IPS-15b (cell line): ENCODE data around the gene VWA7.
"Not testable (repeated sequence)": the region's sequence is repeated elsewhere in the genome, so short reads cannot be mapped to it uniquely, and the experiment has no call there.

ENCODE experiments used
- H3K27me3 ChIP-seq: one replicate; pipeline ENCODE4 v1.6.1; 2013; ENCODE audit warnings: low read length; ENCODE audit not compliant: control insufficient read depth, insufficient read depth
- H3K36me3 ChIP-seq: one replicate; pipeline ENCODE4 v1.6.1; 2013; ENCODE audit warnings: low read length; ENCODE audit not compliant: control insufficient read depth, insufficient read depth
- H3K4me1 ChIP-seq: one replicate; pipeline ENCODE4 v1.6.1; 2013; ENCODE audit warnings: mild to moderate bottlenecking, low read length; ENCODE audit not compliant: control insufficient read depth, insufficient read depth
- H3K4me3 ChIP-seq: one replicate; pipeline ENCODE4 v1.5.1; 2013; ENCODE audit warnings: low read depth, low read length
- H3K9ac ChIP-seq: one replicate; pipeline ENCODE4 v1.6.1; 2013; ENCODE audit warnings: low read depth, mild to moderate bottlenecking, low read length
- H3K9me3 ChIP-seq: one replicate; pipeline ENCODE4 v1.6.1; 2013; ENCODE audit warnings: mild to moderate bottlenecking, low read length; ENCODE audit not compliant: control insufficient read depth, insufficient read depth

Gene VWA7

GRCh38 chr6:31817133-31817928 lies 40.2 kb upstream of the VWA7 start:
- peak overlapping the region; percentile 14 for H3K4me3 ChIP-seq
- H3K27me3 ChIP-seq, H3K9ac ChIP-seq, H3K36me3 ChIP-seq, H3K9me3 ChIP-seq, H3K4me1 ChIP-seq: not testable (repeated sequence)

GRCh38 chr6:31815025-31815838 lies 38.1 kb upstream of the VWA7 start, which contains the start of the genes HSPA1A and HSPA1L:
Gene HSPA1A, plus strand, starts transcription at chr6:31815543. Its CDS starts 214 bp downstream, at chr6:31815757.
Gene HSPA1L, minus strand, starts transcription at chr6:31815283. Its CDS starts 3,311 bp downstream, at chr6:31811972.
- Histone ChIP-seq H3K36me3 (no peaks in the 10 kb centered on the region), H3K4me1 (no peaks in the 10 kb centered on the region), H3K9ac (peak within 1 kb of the TSS; percentile 47), H3K4me3 (peak within 1 kb of the TSS; percentile 75), H3K27me3 (no peaks in the 10 kb centered on the region), H3K9me3 (no peaks in the 10 kb centered on the region)

- Histone ChIP-seq H3K9ac (no peak overlapping the region), H3K9me3 (no peaks in the 10 kb centered on the region), H3K36me3 (no peaks in the 10 kb centered on the region), H3K4me1 (no peaks in the 10 kb centered on the region), H3K4me3 (peak overlapping the region; percentile 51), H3K27me3 (no peaks in the 10 kb centered on the region)
Measured at GRCh38 chr6:31814677-31815024, 37.5 kb upstream of the VWA7 start.

- Histone ChIP-seq H3K9ac (no peak overlapping the region), H3K4me1 (no peaks in the 10 kb centered on the region), H3K9me3 (no peaks in the 10 kb centered on the region), H3K27me3 (no peaks in the 10 kb centered on the region), H3K4me3 (peak overlapping the region; percentile 43), H3K36me3 (no peaks in the 10 kb centered on the region)
Measured at GRCh38 chr6:31813465-31813849, 36.3 kb upstream of the VWA7 start.

- H3K9ac ChIP-seq, result no peak overlapping the region
- no peaks in the 10 kb centered on the region for H3K27me3 ChIP-seq
- no peaks in the 10 kb centered on the region for H3K36me3 ChIP-seq
- no peaks in the 10 kb centered on the region for H3K4me1 ChIP-seq
- H3K9me3 ChIP-seq, result no peaks in the 10 kb centered on the region
- H3K4me3 ChIP-seq, result no peak overlapping the region
Measured at GRCh38 chr6:31811645-31812044, 34.5 kb upstream of the VWA7 start.

GRCh38 chr6:31808599-31808998 lies 31.5 kb upstream of the VWA7 start:
- not testable (repeated sequence) for H3K9me3 ChIP-seq, H3K36me3 ChIP-seq, H3K4me1 ChIP-seq, H3K9ac ChIP-seq, H3K27me3 ChIP-seq, H3K4me3 ChIP-seq

- Histone ChIP-seq H3K4me3 (peak within 1 kb of the TSS; percentile 78), H3K27me3 (no peaks in the 10 kb centered on the region)
Measured at GRCh38 chr6:31806470-31807272, 29.5 kb upstream of the VWA7 start, which contains the start of gene LSM2. Gene LSM2, minus strand, starts transcription at chr6:31806966. Its CDS starts 209 bp downstream, at chr6:31806757.

GRCh38 chr6:31805939-31806469 lies 28.9 kb upstream of the VWA7 start:
- H3K9me3 ChIP-seq, result no peaks in the 10 kb centered on the region
- H3K4me3 ChIP-seq, result peak overlapping the region; percentile 78
- no peaks in the 10 kb centered on the region for H3K36me3 ChIP-seq
- H3K27me3 ChIP-seq, result no peaks in the 10 kb centered on the region
- H3K4me1 ChIP-seq, result no peaks in the 10 kb centered on the region
- peak overlapping the region; percentile 70 for H3K9ac ChIP-seq

More at GRCh38 chr6:31806470-31807272, 29.5 kb upstream of the VWA7 start, which contains the start of gene LSM2:
- peak within 1 kb of the TSS; percentile 70 for H3K9ac ChIP-seq
- H3K36me3 ChIP-seq, result no peaks in the 10 kb centered on the region
- H3K9me3 ChIP-seq, result no peaks in the 10 kb centered on the region
- no peaks in the 10 kb centered on the region for H3K4me1 ChIP-seq

- H3K36me3 ChIP-seq, result not testable (repeated sequence)
Measured at GRCh38 chr6:31801031-31801927, 24.2 kb upstream of the VWA7 start.

GRCh38 chr6:31799781-31800180 lies 22.7 kb upstream of the VWA7 start:
- H3K27me3 ChIP-seq, result no peaks in the 10 kb centered on the region
- no peak overlapping the region for H3K9ac ChIP-seq
- H3K4me3 ChIP-seq, result no peak overlapping the region
- H3K36me3 ChIP-seq, result peaks cover 4% of the 10 kb centered on the region
- no peaks in the 10 kb centered on the region for H3K4me1 ChIP-seq
- no peaks in the 10 kb centered on the region for H3K9me3 ChIP-seq

More at GRCh38 chr6:31801031-31801927, 24.2 kb upstream of the VWA7 start:
- not testable (repeated sequence) for H3K27me3 ChIP-seq, H3K4me1 ChIP-seq, H3K9ac ChIP-seq, H3K4me3 ChIP-seq, H3K9me3 ChIP-seq
